NOMO-1 (cell line): Measurements from ENCODE around the gene SLC25A22.

Experiments
- DNase-seq, 2 experiments: peaks; one replicate each; lab custom pipeline; 2025; ENCODE audit not compliant: unreplicated experiment in 2 of 2; lab: John Stamatoyannopoulos, UW

The SLC25A22 gene

GRCh38 chr11:834371-835316 lies 36.6 kb upstream of the SLC25A22 start:
- no peak for DNase-seq

- no peak for DNase-seq
These were observed 35.8 kb upstream of the SLC25A22 start for GRCh38 chr11:833849-834311.

- DNase-seq, result peak in 1 of 2 experiments; percentile 47
These were observed 35.2 kb upstream of the SLC25A22 start for GRCh38 chr11:833114-833791.

GRCh38 chr11:832529-833113 lies 34.5 kb upstream of the SLC25A22 start, which contains the start of gene CD151:
Gene CD151, plus strand, starts transcription at chr11:832952. Its CDS starts 3,118 bp downstream, at chr11:836070.
- DNase-seq, result peak; percentile 15 to 47

GRCh38 chr11:831961-832528 lies 34.0 kb upstream of the SLC25A22 start:
- DNase-seq, result no peak

GRCh38 chr11:831118-831864 lies 33.2 kb upstream of the SLC25A22 start:
- no peak for DNase-seq

GRCh38 chr11:830295-831117 lies 32.4 kb upstream of the SLC25A22 start:
- peak; percentile 64 to 72 for DNase-seq

GRCh38 chr11:829847-830294 lies 31.8 kb upstream of the SLC25A22 start:
- DNase-seq, result no peak

- no peak for DNase-seq
These were observed 31.2 kb upstream of the SLC25A22 start for GRCh38 chr11:829176-829846.

GRCh38 chr11:828506-829175 lies 30.6 kb upstream of the SLC25A22 start:
- no peak for DNase-seq

- DNase-seq, result no peak
These were observed 29.8 kb upstream of the SLC25A22 start, which contains the start of gene CRACR2B for GRCh38 chr11:827897-828192. Gene CRACR2B, plus strand, starts transcription at chr11:827919. Its CDS starts 689 bp downstream, at chr11:828608.

- peak; percentile 20 to 21 for DNase-seq
These were observed 29.2 kb upstream of the SLC25A22 start for GRCh38 chr11:827146-827896.

- no peak for DNase-seq
These were observed 28.7 kb upstream of the SLC25A22 start for GRCh38 chr11:826836-827145.

GRCh38 chr11:826227-826621 lies 28.1 kb upstream of the SLC25A22 start:
- no peak for DNase-seq

- DNase-seq, result no peak
These were observed 27.5 kb upstream of the SLC25A22 start for GRCh38 chr11:825366-826226.

- DNase-seq, result no peak
These were observed 26.9 kb upstream of the SLC25A22 start for GRCh38 chr11:824942-825341.
